Gastroesophageal sphincter (tissue), 4 donors: ENCODE measurements around the gene RBMY1D. TPM values are rescaled to one million over a fixed set of nuclear protein-coding genes. Genes with fewer than 3 reads are reported as not detected.

Experiments
- ATAC-seq: fragments of 150-250 bp; one replicate; pipeline ENCODE4 v1.9.1; 2016; ENCODE audit warnings: mild to moderate bottlenecking, moderate library complexity
- H3K27ac ChIP-seq, 4 donors: fragments of 200-600 bp; sonication (generic) in 3 of 4; 1 replicate in 3 of 4; 2 replicates in 1 of 4; pipeline ENCODE4 v1.5.1; 2016 to 2019
- H3K27me3 ChIP-seq: fragments of 200-600 bp; sonication (generic); one replicate; pipeline ENCODE4 v1.5.1; 2019
- H3K36me3 ChIP-seq, 2 donors: fragments of 200-600 bp; sonication (generic); one replicate each; pipeline ENCODE4 v1.5.1; 2019; ENCODE audit warnings: control low read depth in 1 of 2
- H3K4me1 ChIP-seq, 3 donors: fragments of 200-600 bp; sonication (generic); 1 replicate in 2 of 3; 2 replicates in 1 of 3; pipeline ENCODE4 v1.5.1; 2016 to 2019; ENCODE audit warnings: control low read depth in 2 of 3
- H3K4me3 ChIP-seq, 2 donors: fragments of 200-600 bp; sonication (generic); one replicate each; pipeline ENCODE4 v1.5.1; 2019; ENCODE audit warnings: mild to moderate bottlenecking in 1 of 2, moderate library complexity in 1 of 2
- H3K9me3 ChIP-seq, 3 donors: fragments of 200-600 bp; sonication (generic); one replicate each; pipeline ENCODE4 v1.5.1; 2017 to 2019; ENCODE audit warnings: control low read depth in 2 of 3
- EP300 ChIP-seq: sonication (generic); formaldehyde crosslinking; IDR thresholded peaks from one replicate; pipeline ENCODE4 v1.6.1; 2017; ENCODE audit warnings: antibody characterized with exemption, mild to moderate bottlenecking
- POLR2A ChIP-seq, 2 donors: fragments of 450-650 bp; IDR thresholded peaks; one replicate each; pipeline ENCODE4 v1.6.1; 2017; ENCODE audit warnings: antibody characterized with exemption in 2 of 2, mild to moderate bottlenecking in 2 of 2, moderate library complexity in 1 of 2
- POLR2AphosphoS5 ChIP-seq: sonication (generic); formaldehyde crosslinking; IDR thresholded peaks from one replicate; pipeline ENCODE4 v1.6.1; 2017; ENCODE audit warnings: antibody characterized with exemption
- WGBS, 2 donors: methylation state at CpG; one replicate each; pipeline ENCODE4 v1.1.5; 2018; ENCODE audit warnings: low coverage in 1 of 2; 5-methylcytosine and 5-hydroxymethylcytosine counted together
- total RNA-seq, 4 donors: library from RNA; depleted of rRNA; stranded (reverse); fragments of >200 nt; gene quantifications; one replicate each; pipeline ENCODE4 v1.1.0, GENCODE V29; 2016
- TF ChIP-seq, protein P1 (sequence below), 4 experiments: fragments of 200-600 bp in 2 of 4; fragments of 450-650 bp in 2 of 4; sonication (generic) in 1 of 4; IDR thresholded peaks; one replicate each; pipeline ENCODE4 v1.5.1; 2017 to 2019; ENCODE audit warnings: antibody characterized with exemption in 4 of 4, mild to moderate bottlenecking in 2 of 4, moderate library complexity in 2 of 4

Gene RBMY1D
- total RNA-seq, 4 donors from 2014 or later: not detected

- WGBS, 2 donors: no CpG with 5 or more reads among the region's 8 CpGs
- ATAC-seq: no peak
- H3K4me1 ChIP-seq: no peaks in the 10 kb centered on the region
- no peaks in the 10 kb centered on the region for H3K27me3 ChIP-seq
- H3K9me3 ChIP-seq: no peaks in the 10 kb centered on the region
- TF ChIP-seq POLR2A (IDR thresholded peaks at IDR 0.05) (no peak), POLR2AphosphoS5 (no peak)
- no peaks in the 10 kb centered on the region for H3K36me3 ChIP-seq
- no peak overlapping the region for H3K27ac ChIP-seq
- H3K4me3 ChIP-seq: no peak overlapping the region
Observed at GRCh38 chrY:21836343-21836742, 58.0 kb downstream of the RBMY1D start.

- no peaks in the 10 kb centered on the region for H3K27me3 ChIP-seq
- TF ChIP-seq POLR2AphosphoS5: no peak
- TF ChIP-seq EP300: no peak
- TF ChIP-seq POLR2A (IDR thresholded peaks at IDR 0.05): no peak
- TF ChIP-seq, protein P1, sequence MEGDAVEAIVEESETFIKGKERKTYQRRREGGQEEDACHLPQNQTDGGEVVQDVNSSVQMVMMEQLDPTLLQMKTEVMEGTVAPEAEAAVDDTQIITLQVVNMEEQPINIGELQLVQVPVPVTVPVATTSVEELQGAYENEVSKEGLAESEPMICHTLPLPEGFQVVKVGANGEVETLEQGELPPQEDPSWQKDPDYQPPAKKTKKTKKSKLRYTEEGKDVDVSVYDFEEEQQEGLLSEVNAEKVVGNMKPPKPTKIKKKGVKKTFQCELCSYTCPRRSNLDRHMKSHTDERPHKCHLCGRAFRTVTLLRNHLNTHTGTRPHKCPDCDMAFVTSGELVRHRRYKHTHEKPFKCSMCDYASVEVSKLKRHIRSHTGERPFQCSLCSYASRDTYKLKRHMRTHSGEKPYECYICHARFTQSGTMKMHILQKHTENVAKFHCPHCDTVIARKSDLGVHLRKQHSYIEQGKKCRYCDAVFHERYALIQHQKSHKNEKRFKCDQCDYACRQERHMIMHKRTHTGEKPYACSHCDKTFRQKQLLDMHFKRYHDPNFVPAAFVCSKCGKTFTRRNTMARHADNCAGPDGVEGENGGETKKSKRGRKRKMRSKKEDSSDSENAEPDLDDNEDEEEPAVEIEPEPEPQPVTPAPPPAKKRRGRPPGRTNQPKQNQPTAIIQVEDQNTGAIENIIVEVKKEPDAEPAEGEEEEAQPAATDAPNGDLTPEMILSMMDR (IDR thresholded peaks at IDR 0.05): no peak
- no peaks in the 10 kb centered on the region for H3K4me1 ChIP-seq
- H3K4me3 ChIP-seq: no peak overlapping the region
- no CpG with 5 or more reads among the region's 7 CpGs for WGBS, 2 donors
- H3K27ac ChIP-seq: no peak overlapping the region
- H3K9me3 ChIP-seq: no peaks in the 10 kb centered on the region
- ATAC-seq: no peak
- no peaks in the 10 kb centered on the region for H3K36me3 ChIP-seq
Observed at GRCh38 chrY:21835052-21835451, 59.3 kb downstream of the RBMY1D start.

Other genes starting within 250 kb of the RBMY1D start
- gene RBMY1E, start 23.5 kb upstream of the RBMY1D start, total RNA-seq: not detected